Measurements from ENCODE around the gene TMUB1.

Gene TMUB1

GRCh38 chr7:151035902-151036301, 47.4 kb downstream of the TMUB1 start:
- in situ Hi-C loops (cut with MboI; ENCODE audit: low sequenced_read_pairs): no loop called here

GRCh38 chr7:151035026-151035717, 48.1 kb downstream of the TMUB1 start:
- in situ Hi-C loops (cut with MboI; ENCODE audit: low sequenced_read_pairs): no loop called here

- in situ Hi-C loops (cut with MboI; ENCODE audit: low sequenced_read_pairs): no loop called here
These were observed 48.8 kb downstream of the TMUB1 start for GRCh38 chr7:151034312-151035025.

- in situ Hi-C loops (cut with MboI; ENCODE audit: low sequenced_read_pairs): no loop called here
These were observed 49.4 kb downstream of the TMUB1 start for GRCh38 chr7:151033864-151034249.

GRCh38 chr7:151032936-151033863, 50.1 kb downstream of the TMUB1 start:
- in situ Hi-C loops (cut with MboI; ENCODE audit: low sequenced_read_pairs): no loop called here

Data from HL-60/S4 treated with phorbol 12-myristate 13-acetate at 8.2 ng/mL for 4 days and 3 days (cell line).